ENCODE measurements around the gene ALAS1.

Gene ALAS1

DNA sequence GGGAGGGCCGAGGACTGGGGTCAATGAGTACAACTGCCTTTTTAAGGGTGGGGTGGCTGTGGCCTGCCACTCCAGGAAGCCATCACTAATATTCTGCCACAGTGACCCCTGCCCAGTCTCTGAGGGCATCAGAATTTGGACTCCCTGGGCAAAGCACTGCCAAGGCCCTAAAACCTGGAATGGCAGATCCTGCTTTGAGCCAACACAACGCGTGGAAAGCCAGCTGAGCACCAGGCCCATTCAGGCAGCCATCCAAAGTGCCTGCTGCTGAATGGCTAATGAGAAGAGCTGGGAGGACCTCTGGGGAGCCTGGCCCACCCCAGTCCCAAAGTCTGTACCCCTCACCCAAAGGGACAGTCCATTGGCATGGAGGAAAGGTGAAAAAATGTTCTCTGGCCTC, 36.0 kb downstream of the ALAS1 start:
- DNase-seq (ENCODE audit: low read depth, low spot score): no peak

DNA sequence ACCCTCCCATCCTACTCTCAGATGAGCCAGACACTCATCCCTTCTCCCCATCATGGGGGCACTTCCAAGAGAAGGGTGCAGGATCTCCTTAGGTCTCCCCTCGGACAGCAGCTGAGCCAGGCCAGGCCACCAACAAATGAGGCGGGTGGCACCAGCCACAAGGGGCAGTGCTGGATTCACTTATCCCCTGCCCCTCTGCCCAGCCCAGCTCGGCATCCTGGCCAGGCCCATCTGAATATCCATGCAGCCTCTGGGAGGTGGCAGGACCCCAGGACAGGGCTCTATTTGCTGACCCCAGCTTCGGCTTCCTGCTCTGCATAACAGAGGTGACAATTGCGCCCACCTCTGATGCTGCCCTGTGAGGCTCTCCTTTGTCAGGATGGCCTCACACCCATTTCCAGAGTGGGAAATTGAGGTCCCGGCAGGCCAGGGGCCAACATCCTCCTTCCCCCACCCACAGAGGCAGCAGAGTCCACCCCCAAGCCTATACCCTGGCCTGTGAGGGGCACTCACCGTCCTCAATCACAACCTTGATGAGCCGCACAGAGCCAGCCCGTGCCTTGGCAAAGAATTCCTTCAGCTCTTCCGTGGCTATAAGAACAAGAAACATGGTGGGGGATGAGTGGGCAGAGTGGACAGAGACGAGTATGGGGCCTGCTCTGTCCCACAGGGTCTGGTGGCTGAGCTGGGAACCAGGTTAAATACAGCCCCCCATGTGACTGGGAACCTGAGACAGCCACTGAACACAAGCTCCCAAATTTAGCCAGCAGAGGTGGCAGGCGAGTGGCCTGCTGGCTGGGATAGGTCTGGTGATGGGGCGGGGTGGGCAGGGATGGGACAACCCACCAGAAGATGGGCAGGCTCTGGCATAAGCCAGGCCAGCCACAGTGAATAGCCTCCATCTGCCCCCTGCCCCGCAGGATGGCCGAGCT, 36.8 kb downstream of the ALAS1 start:
- DNase-seq (ENCODE audit: low read depth, low spot score): no peak

DNA sequence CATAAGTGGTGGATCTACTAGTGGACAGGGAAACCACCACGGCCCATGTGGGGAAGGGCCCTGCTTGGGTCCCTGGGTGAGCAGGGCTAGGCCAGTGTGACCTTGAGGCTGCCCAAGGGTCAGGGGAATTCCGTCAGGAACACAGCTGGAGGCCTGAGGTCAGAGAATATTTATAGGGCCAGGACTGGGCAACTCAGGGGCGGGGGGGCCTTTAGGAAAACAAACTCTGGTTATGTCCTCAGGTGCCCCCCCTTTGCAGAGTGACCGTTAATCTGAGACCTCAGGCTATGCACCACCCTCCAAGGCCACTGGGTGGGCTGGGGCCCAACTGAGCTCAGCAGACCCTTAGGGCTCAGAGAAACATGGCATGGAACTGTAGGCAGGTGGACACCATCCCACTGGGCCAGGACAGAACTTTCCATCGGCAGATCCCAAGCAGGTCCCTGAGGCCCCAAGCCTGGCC, 38.5 kb downstream of the ALAS1 start:
- DNase-seq (ENCODE audit: low read depth, low spot score): no peak

DNA sequence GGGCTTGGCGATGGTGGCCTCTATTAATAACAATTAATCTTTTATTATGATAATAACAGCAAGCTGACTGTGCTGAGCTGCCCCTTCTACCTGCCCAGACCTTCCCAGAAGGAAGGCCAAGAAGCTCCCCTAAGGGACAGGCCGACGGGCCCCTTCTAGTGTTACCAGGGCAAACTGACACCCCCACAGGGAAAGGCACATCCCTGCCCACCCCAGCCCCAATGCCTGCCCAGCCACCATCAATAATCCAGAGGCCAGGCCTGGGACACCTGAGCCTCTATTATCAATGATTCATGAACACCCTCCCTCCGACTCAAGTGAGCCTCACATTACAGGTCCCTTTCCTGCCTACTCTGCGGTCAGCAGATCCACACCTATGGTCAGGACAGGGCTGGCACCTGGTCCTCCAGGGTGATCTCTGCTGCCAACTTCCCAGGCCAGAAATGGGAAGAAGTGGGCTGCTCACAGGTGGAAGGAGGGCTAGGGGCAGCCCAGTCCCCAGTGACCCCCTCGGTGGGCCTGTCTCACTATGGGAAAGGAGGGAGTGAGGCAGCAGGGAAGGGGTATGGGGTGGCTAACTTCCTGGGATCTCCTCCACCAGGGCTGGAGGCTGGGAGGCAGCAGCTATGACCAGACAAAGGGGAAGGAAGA, 39.2 kb downstream of the ALAS1 start:
- no peak for DNase-seq (ENCODE audit: low read depth, low spot score)

DNA sequence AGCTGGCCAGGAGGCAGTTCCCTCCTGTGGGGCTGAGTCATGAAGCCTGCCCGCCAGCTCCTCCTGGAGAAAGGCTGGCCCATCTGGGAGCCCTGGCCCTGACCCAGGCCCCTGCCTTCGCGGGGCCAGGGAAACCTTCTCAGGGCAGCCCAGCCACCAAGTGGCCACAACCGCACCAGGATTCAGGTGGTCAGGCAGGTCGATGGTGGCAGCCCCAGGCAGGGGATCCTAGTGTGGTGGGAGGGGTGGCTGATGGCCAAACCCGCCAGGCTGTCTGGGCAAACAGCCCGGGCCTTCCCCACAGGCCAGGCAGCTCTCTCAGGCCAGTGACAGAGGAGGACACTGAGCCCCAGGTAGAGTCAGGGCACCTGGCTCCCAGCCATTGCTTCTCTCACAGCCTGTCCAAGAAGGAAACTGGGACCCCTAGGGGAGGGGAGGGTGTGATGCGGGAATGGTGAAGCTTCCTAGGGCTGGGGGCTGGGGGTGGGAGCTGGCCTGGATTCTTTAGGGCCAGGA, 39.8 kb downstream of the ALAS1 start:
- no peak for DNase-seq (ENCODE audit: low read depth, low spot score)

DNA sequence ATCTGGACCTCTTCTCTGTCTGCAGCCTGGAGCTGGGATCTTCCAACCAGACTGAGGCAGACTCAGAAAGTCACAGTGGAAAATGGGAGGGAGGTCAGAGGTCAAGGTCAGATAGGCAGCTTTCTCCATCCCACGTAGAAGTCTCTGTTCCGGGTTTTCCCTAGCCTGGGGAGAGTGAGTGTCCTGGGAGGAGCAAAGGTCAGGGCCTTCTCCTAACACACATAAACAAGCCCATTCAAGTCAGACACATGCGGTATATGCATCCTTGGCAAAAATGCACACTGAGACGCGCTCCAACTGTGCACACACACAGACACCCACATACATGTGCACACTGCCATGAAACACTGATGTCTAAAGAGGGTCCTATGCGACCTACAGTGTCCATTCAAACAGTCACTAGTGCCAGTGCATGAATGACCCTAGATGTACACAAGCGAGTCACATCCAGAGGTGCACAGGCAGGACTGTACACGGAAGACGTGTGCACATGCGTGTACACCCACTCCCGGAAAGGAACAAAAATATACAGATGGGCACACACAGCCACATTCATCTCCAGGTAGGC, 40.3 kb downstream of the ALAS1 start:
- DNase-seq (ENCODE audit: low read depth, low spot score): no peak

DNA sequence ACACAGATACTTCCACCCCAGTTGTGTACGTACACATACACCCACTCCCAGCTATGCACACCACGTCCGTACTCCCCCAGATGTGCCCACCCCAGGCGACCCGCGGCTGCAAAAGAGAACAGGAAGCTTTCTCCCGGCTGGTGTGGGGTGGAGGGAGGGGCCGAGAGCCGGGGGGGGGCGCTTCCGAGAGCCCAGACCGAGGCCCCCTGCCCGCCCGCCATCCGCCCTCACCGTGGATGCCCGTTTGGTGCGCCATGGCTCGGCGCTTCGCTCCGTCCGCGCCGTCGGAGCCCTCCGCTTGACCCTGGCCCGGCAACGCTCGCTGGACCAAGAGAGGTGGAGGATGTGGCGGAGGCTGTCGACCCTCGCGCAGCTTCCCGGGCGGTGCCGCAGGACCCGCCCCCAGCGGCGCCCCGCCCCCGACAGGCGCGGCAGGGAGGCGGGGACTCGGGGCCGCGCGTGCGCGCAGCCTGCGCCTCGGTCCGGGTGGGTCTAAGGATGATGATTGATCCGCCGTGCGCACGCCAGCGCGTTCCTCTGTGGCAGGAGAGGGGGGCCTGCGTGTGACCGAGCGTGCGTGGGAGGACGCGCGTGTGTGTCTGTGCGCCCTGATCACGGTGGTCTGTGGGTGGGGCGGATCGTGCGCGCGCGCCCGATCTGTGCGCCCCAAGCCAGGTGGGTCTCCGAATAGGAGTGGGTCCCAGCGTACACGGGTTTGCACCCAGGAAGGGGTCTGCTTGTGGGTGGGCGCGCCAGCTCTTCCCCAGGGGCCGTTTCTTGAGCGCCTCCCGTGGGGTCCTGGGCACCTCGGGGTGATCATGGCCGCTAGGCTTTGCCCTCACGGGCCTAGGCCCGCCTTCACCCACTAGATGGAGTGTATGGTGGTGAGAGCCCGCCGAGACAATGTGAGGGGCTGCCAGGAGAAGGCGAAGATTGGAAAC, 41.1 kb downstream of the ALAS1 start, which contains the start of gene TWF2:
TSS of gene TWF2 (minus strand) at position 398 of the 941 bp plus-strand sequence. CDS start at position 256, 142 bp downstream.
- no peak for DNase-seq (ENCODE audit: low read depth, low spot score)

DNA sequence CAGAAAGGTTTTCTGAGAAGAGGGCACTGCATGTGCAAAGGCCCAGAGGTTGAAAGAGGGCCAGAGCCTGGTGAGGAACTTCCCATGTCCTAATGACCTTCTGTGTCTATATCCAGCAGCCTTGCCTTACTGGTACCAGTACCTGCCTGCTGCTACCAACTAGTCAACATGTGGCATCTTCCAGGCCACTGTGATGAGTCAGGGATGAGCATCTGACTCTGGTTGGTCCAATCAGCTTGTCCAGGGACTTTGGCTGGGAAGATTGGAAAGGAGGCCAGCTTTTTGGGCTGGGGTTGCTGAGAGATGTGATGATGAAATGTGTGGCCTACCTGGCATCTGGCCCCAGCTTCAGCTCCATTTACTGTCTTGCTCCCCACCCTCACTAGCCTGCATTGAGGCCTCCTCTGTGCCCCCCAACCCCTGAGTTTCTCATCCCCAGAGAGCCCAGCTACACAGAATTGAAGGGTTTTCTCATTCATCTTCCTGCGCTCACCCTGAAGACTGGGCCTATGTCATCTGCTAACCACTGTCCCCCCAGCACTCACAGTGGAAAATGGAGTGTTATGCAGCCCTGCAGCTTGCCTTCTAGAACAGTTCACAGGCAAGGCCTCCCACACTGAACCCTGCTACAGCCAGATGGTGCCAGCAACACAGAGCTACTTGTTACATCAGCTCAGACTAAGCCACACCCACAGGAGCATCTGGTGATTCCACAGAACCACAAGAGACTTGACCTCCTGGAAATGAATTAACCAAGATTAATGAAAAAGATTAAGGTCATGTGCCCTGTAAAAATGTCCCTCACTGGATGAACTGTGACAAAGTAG, 42.3 kb downstream of the ALAS1 start:
- no peak for DNase-seq (ENCODE audit: low read depth, low spot score)

DNA sequence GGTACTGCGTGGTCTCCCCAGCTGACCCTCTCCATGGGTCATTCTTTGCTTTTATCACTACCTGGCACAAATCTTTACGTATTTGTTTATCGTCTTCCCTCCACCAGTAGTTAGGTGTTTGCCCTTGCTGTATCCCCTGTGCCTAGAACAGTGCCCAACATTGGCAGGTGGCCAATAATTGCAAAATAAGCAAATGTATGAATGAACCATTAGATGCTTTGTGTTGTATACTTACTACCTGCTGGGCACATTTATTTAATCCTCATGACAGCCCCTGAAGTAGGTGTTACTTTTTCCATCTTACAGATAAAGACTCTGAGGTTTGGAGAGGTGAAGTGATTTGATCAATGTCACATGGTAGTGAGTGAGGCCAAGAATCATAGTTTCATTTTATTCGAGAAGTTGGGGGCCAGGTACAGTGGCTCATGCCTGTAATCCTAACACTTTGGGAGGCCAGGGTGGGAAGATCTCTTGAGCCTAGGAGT, 43.0 kb downstream of the ALAS1 start:
- no peak for DNase-seq (ENCODE audit: low read depth, low spot score)

DNA sequence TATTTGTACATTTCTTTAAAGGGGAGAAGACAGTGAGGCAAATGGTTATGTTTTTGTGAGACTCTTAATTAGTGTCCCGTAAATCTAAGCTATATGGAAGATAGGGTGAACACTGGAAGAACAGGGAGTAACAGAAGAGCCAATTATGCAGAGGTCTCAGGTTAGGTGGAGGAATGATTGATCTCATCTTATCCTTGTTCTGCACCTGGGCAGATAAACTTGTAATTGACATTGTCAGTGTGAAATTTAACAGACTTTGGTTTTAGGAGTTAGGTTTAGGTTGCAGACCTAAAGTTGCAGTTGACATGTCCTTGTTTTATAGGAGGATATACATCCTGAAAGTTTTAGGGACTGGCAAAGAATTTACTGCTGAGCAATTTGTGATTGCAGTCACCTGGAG, 44.1 kb downstream of the ALAS1 start:
- no peak for DNase-seq (ENCODE audit: low read depth, low spot score)

DNA sequence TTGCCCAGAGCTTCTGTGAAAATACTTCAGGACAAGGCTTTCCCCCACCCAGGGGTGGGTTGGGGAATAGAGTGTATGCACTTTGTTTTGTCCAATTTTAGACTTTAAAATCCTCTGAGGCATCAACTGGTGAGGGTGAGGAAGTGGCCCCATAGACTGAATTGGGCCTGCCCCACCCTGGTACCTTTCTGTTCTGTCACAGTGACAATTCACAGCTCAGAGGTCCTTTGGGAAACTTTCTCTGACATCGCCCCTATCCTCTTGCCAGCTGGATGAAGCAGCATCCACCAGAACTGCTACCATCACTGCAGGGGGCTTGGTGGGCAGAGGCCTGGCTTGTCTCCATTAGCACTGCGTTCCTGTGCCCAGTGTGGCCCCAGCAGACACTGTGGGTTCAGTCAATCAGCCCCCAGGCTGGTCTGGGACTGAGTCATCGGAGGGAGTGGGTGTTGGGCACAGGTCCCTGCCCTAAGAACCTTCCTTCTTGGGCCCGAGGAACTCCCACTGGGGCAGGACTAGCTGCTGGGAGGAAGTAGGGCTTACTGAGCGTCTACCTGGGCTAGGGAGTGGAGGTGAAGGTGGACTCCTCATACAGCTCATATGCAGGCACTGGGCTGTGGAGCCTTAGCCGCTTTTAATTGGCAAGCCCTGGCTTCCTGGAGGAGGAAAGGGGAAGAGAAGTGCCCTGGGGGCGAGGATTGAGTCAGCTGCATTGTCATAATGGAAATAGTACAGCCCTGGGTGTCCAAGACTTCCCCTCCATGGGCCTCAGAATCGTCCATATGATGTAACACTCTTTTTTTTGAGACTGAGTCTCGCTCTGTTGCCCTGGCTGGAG, 46.0 kb downstream of the ALAS1 start:
- DNase-seq (ENCODE audit: low read depth, low spot score): no peak

DNA sequence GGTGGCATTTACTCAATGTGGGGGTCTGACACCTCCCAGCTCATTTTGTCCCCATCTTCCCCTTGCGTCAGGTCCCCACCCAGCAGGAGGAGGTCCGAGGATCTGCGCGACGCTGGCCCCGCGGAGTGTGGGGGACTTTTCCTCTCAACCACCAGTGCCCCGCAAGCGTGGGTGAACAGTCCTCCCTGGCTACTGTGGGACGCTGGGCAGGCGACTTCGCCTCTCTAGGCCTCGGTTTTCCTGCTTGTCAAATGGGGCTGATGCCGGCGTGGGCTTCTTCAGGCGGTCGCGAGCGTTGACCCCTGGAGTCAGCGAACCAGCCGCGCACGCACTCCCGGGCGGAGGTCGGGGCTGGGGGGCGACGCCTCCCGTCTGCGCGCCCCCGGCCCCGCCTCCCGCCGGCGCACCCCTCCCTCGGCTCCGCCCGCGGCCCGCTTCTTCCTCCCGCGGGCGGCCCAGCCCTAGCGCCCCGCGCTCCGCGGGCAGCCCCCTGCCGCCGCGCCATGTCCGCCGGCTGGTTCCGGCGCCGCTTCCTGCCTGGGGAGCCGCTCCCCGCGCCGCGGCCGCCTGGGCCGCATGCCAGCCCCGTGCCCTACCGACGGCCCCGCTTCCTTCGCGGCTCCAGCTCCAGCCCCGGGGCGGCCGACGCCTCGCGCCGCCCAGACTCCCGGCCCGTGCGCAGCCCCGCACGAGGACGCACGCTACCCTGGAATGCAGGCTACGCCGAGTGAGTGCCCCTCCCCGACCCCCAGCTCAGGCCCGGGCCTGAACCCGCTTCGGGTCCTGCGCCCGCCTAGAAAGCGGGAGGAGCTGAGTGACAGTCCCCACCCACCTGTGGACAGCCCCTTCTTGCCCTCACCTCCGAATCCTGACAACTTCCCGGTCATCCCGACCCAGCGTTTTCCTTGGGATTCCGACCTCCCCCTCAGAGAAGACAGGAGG, 47.6 kb downstream of the ALAS1 start, which contains the start of gene PPM1M:
TSS of gene PPM1M (plus strand) at position 438 of the 942 bp plus-strand sequence. CDS start at position 504, 66 bp downstream.
- DNase-seq (ENCODE audit: low read depth, low spot score): no peak

DNA sequence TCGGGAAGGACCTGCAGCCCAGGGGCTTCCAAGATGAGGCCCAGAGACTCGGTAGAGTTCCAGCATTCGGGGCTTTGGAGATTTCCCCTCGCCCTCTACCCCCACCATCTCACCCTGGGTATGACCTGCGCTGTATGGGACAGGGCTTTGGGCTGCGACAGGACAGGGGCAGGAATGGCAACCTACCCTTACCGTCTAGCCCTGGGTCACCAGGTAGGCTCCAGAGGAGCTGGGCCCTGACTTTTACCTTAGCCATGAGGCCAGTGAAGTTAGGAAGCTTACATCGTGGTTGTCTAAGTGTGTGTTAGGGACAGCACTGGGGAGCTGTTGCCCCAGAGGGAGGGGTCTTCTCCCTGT, 48.3 kb downstream of the ALAS1 start:
- DNase-seq (ENCODE audit: low read depth, low spot score): no peak

DNA sequence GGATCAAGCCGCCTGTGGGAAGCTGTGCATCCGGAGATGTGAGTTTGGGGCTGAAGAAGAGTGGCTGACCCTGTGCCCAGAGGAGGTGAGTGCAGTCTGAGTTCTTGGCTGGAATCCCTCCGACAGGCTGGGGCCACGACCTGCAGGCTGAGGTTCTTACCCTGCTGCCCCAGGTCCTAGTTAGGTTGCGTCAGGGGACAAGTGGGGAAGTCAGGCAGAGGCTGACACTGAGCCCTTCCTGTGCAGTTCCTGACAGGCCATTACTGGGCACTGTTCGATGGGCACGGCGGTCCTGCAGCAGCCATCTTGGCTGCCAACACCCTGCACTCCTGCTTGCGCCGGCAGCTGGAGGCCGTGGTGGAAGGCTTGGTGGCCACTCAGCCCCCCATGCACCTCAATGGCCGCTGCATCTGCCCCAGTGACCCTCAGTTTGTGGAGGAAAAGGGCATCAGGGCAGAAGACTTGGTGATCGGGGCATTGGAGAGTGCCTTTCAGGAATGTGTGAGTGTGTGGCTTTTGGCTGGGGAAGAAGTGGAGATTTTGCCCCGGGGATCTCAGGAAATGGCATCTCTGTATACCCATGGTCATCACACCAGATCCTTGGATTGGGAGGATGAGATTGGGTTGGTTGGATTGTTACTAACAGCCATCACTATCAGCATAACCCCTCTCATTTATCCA, 48.9 kb downstream of the ALAS1 start:
- no peak for DNase-seq (ENCODE audit: low read depth, low spot score)

DNA sequence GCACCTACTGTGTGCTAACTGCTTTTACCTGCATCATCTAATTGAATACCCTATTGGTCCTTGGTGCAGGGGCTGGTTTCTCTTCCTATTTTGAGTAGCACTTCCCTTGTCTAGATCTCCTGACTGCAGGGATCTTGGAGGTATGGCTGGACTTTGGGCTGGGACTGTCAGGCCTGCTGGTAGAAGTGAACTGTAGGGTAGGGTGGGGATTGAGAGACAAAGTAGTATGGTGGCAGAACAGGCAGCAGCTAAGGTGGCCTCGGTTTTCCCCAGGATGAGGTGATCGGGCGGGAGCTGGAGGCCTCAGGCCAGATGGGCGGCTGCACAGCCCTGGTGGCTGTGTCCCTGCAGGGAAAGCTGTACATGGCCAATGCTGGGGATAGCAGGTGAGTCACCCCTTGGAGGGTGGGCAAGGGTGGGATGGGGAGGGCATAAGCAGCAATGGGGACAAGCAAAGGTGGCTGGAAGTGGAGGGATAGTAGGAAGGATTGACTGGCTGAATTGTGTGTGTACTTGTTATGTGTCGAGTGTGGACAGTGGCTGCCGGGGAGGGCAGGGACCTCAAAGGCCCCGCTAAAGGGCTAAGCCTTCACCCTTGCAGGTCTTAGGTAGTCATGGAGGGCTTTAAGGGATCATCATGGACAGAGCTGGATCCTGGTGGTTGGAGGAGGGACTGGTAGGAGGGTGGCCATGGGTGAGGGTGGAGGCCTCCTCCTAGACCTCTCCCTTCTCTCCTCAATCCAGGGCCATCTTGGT, 49.6 kb downstream of the ALAS1 start:
- no peak for DNase-seq (ENCODE audit: low read depth, low spot score)

DNA sequence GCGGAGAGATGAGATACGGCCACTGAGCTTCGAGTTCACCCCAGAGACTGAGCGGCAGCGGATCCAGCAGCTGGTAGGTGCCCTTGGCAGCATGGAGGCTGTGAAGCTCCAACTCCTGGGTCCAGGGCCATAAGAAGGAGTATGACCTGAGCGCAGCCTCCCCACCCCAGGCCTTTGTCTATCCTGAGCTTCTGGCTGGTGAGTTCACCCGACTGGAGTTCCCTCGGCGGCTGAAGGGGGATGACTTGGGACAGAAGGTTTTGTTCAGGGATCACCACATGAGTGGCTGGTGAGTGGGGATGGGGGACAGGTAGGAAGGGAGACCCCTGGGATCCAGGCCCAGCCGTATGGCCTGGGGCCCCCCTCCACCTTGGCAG, 50.2 kb downstream of the ALAS1 start:
- DNase-seq (ENCODE audit: low read depth, low spot score): no peak

Measured in iPS DF 19.7 (cell line).